RWPE2 (cell line): ENCODE measurements around the gene DRC7.

Source experiments
- ATAC-seq: fragments of 200-7000 bp; cut with Tn5 transposase; 3 replicates; pipeline ENCODE4 v1.9.1; 2021; ENCODE audit warnings: low read depth
- DNase-seq: peaks from one replicate; pipeline ENCODE4 v3.0.0-alpha.2; 2020; ENCODE audit warnings: low spot score
- H3K27ac ChIP-seq: fragments of 450-650 bp; 2 replicates; pipeline ENCODE4 v1.5.1; 2017; ENCODE audit warnings: mild to moderate bottlenecking; ENCODE audit not compliant: poor library complexity, severe bottlenecking
- H3K27me3 ChIP-seq: fragments of 250-450 bp; sonication (Bioruptor Pico); 2 replicates; pipeline ENCODE4 v1.5.1; 2021; ENCODE audit warnings: mild to moderate bottlenecking, moderate library complexity; ENCODE audit not compliant: insufficient read depth, poor library complexity, severe bottlenecking
- H3K36me3 ChIP-seq: fragments of 250-450 bp; sonication (Bioruptor Pico); 2 replicates; pipeline ENCODE4 v1.5.1; 2020; ENCODE audit warnings: low read depth, mild to moderate bottlenecking, moderate library complexity
- H3K4me1 ChIP-seq: fragments of 250-450 bp; sonication (Bioruptor Pico); 2 replicates; pipeline ENCODE4 v1.5.1; 2021; ENCODE audit warnings: mild to moderate bottlenecking, moderate library complexity; ENCODE audit not compliant: insufficient read depth, poor library complexity, severe bottlenecking
- H3K4me3 ChIP-seq: fragments of 250-450 bp; sonication (Bioruptor Pico); 2 replicates; pipeline ENCODE4 v1.5.1; 2021; ENCODE audit warnings: mild to moderate bottlenecking, moderate library complexity; ENCODE audit not compliant: severe bottlenecking
- H3K9me3 ChIP-seq: fragments of 250-450 bp; sonication (Bioruptor Pico); 2 replicates; pipeline ENCODE4 v1.5.1; 2021; ENCODE audit warnings: mild to moderate bottlenecking, moderate library complexity; ENCODE audit not compliant: severe bottlenecking
- CTCF ChIP-seq: fragments of 450-650 bp; IDR thresholded peaks from one replicate; pipeline ENCODE4 v1.5.1; 2017; ENCODE audit warnings: mild to moderate bottlenecking, moderate library complexity; ENCODE audit not compliant: poor library complexity, severe bottlenecking

DRC7 gene

GRCh38 chr16:57696240-57696639, 1.6 kb downstream of the DRC7 start:
- TF ChIP-seq CTCF, result no peak
- no peaks in the 10 kb centered on the region for H3K4me1 ChIP-seq
- H3K9me3 ChIP-seq, result no peaks in the 10 kb centered on the region
- H3K27ac ChIP-seq, result no peak overlapping the region
- H3K36me3 ChIP-seq, result no peaks in the 10 kb centered on the region
- DNase-seq, result no peak
- no peak for ATAC-seq
- H3K27me3 ChIP-seq, result no peaks in the 10 kb centered on the region
- H3K4me3 ChIP-seq, result no peak overlapping the region

GRCh38 chr16:57697896-57698537, 3.4 kb downstream of the DRC7 start:
- DNase-seq (no peak), ATAC-seq (no peak)
- Histone ChIP-seq H3K9me3 (no peaks in the 10 kb centered on the region), H3K36me3 (no peaks in the 10 kb centered on the region), H3K27ac (no peak overlapping the region), H3K4me1 (no peaks in the 10 kb centered on the region), H3K4me3 (no peak overlapping the region), H3K27me3 (no peaks in the 10 kb centered on the region)
- TF ChIP-seq CTCF, result no peak

- no peaks in the 10 kb centered on the region for H3K27me3 ChIP-seq
- H3K9me3 ChIP-seq, result no peaks in the 10 kb centered on the region
- H3K4me3 ChIP-seq, result no peak overlapping the region
- H3K4me1 ChIP-seq, result no peaks in the 10 kb centered on the region
- ATAC-seq, result no peak
- no peaks in the 10 kb centered on the region for H3K36me3 ChIP-seq
- no peak overlapping the region for H3K27ac ChIP-seq
- DNase-seq, result no peak
- no peak for TF ChIP-seq CTCF
These were observed 4.3 kb downstream of the DRC7 start for GRCh38 chr16:57698812-57699405.

- no peaks in the 10 kb centered on the region for H3K36me3 ChIP-seq
- no peak overlapping the region for H3K4me3 ChIP-seq
- ATAC-seq (no peak), DNase-seq (no peak)
- no peak for TF ChIP-seq CTCF
- no peaks in the 10 kb centered on the region for H3K27me3 ChIP-seq
- H3K9me3 ChIP-seq, result no peaks in the 10 kb centered on the region
- H3K27ac ChIP-seq, result no peak overlapping the region
- H3K4me1 ChIP-seq, result no peaks in the 10 kb centered on the region
These were observed 4.9 kb downstream of the DRC7 start for GRCh38 chr16:57699481-57699880.

- no peaks in the 10 kb centered on the region for H3K9me3 ChIP-seq
- no peak for ATAC-seq
- H3K4me3 ChIP-seq, result no peak overlapping the region
- H3K27me3 ChIP-seq, result no peaks in the 10 kb centered on the region
- no peak for DNase-seq
- no peaks in the 10 kb centered on the region for H3K36me3 ChIP-seq
- TF ChIP-seq CTCF, result no peak
- H3K27ac ChIP-seq, result no peak overlapping the region
- H3K4me1 ChIP-seq, result no peaks in the 10 kb centered on the region
These were observed 5.3 kb downstream of the DRC7 start for GRCh38 chr16:57699899-57700298.
